SK-N-SH treated with all-trans-retinoic acid at 6 μM for 48 hours (cell line): Measurements from ENCODE around the gene UBE2R2.

ENCODE experiments used
- CREB5 ChIP-seq: fragments of 250-450 bp; sonication (Bioruptor Pico); IDR thresholded peaks from 2 replicates; pipeline ENCODE4 v1.5.1; 2020; ENCODE audit warnings: low read depth, mild to moderate bottlenecking, moderate library complexity
- SNAI2 ChIP-seq: fragments of 250-450 bp; sonication (Bioruptor Pico); IDR thresholded peaks from 2 replicates; pipeline ENCODE4 v1.5.0; 2020; ENCODE audit warnings: mild to moderate bottlenecking, moderate library complexity
- TCF4 ChIP-seq: fragments of 250-450 bp; sonication (Bioruptor Pico); IDR thresholded peaks from 2 replicates; pipeline ENCODE4 v1.8.0; 2021; ENCODE audit warnings: mild to moderate bottlenecking, moderate library complexity, borderline replicate concordance
- TSHZ2 ChIP-seq: fragments of 250-450 bp; sonication (Bioruptor Pico); IDR thresholded peaks from 2 replicates; pipeline ENCODE4 v1.5.0; 2020; ENCODE audit warnings: mild to moderate bottlenecking, moderate library complexity
- ZFP30 ChIP-seq: fragments of 450-650 bp; formaldehyde crosslinking; IDR thresholded peaks from 2 replicates; pipeline ENCODE4 v1.5.0; 2022; ENCODE audit warnings: mild to moderate bottlenecking, moderate library complexity
- TF ChIP-seq, protein P1 (sequence below): fragments of 250-450 bp; sonication (Bioruptor Pico); IDR thresholded peaks from 2 replicates; pipeline ENCODE4 v1.5.1; 2021; ENCODE audit warnings: mild to moderate bottlenecking, moderate library complexity
- TF ChIP-seq, protein P2 (sequence below): fragments of 250-450 bp; sonication (Bioruptor Pico); IDR thresholded peaks from 2 replicates; pipeline ENCODE4 v1.8.0; 2020; ENCODE audit warnings: mild to moderate bottlenecking, moderate library complexity, borderline replicate concordance

DNA sequence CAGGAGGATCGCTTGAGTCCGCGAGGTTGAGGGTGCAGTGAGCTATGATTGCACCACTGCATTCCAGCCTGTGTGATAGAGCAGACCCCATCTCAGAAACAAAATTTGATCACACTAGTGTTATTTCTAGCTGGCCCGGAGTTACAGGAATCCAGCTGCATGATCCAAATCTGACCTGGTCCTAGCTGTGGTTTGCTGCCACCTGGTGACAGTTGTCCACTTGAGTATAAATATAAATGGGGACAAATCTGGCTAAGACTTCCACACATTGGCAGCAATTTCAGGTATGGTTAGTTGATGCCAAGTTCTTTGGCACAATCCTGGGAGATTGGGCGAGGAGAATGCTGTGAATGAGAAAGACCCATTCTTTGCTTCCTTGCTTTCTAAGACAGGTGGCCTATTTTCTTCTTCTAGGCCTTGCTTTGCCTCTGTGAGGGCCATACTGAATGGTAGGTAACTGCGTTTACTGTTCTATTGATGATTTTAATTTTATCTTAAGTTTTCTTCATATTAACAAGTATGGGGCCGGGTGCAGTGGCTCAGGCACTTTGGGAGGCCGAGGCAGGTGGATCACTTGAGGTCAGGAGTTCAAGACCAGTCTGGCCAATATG lies 35.4 kb downstream of the UBE2R2 start:
- TF ChIP-seq, protein P1, sequence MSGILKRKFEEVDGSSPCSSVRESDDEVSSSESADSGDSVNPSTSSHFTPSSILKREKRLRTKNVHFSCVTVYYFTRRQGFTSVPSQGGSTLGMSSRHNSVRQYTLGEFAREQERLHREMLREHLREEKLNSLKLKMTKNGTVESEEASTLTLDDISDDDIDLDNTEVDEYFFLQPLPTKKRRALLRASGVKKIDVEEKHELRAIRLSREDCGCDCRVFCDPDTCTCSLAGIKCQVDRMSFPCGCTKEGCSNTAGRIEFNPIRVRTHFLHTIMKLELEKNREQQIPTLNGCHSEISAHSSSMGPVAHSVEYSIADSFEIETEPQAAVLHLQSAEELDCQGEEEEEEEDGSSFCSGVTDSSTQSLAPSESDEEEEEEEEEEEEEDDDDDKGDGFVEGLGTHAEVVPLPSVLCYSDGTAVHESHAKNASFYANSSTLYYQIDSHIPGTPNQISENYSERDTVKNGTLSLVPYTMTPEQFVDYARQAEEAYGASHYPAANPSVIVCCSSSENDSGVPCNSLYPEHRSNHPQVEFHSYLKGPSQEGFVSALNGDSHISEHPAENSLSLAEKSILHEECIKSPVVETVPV (CRISPR knock-in tag), result no peak
- TF ChIP-seq CREB5 (no peak), SNAI2 (CRISPR knock-in tag) (no peak), TSHZ2 (CRISPR knock-in tag) (no peak), ZFP30 (no peak), TCF4 (CRISPR knock-in tag) (no peak)
- TF ChIP-seq, protein P2, sequence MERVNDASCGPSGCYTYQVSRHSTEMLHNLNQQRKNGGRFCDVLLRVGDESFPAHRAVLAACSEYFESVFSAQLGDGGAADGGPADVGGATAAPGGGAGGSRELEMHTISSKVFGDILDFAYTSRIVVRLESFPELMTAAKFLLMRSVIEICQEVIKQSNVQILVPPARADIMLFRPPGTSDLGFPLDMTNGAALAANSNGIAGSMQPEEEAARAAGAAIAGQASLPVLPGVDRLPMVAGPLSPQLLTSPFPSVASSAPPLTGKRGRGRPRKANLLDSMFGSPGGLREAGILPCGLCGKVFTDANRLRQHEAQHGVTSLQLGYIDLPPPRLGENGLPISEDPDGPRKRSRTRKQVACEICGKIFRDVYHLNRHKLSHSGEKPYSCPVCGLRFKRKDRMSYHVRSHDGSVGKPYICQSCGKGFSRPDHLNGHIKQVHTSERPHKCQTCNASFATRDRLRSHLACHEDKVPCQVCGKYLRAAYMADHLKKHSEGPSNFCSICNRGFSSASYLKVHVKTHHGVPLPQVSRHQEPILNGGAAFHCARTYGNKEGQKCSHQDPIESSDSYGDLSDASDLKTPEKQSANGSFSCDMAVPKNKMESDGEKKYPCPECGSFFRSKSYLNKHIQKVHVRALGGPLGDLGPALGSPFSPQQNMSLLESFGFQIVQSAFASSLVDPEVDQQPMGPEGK, result no peak
